ENCODE data around the gene ATP5PB.

Gene ATP5PB

GRCh38 chr1:111446546-111446945 is 2.7 kb upstream of the ATP5PB start:
- in situ Hi-C loops (cut with MboI; ENCODE audit: low sequenced_read_pairs) = no loop called here

- in situ Hi-C loops (cut with MboI; ENCODE audit: low sequenced_read_pairs) = no loop called here
Observed at GRCh38 chr1:111446967-111447892, 2.0 kb upstream of the ATP5PB start.

DNA sequence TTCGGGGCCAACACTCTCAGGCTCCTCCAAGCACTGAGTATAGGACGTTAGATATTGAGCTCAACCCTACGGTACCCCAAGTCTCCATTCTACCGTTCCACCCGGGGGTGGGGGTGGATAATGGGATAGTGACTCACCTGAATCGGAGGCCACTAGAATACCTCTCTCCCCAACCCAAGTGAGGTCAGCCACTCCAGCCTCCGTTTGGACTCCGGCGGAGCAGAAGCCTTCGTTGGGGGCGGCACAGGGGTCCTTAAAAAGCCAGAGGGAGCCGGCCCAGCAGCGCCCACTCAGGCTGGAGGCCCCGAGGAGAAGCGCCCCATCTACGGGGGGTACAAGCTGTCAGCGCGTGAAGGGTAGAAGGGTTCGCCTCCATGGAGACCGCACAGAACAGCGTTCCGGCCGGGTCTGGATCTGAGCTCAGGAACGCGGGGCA is 764 bp upstream of the ATP5PB start:
- in situ Hi-C loops (cut with MboI; ENCODE audit: low sequenced_read_pairs) = no loop called here

DNA sequence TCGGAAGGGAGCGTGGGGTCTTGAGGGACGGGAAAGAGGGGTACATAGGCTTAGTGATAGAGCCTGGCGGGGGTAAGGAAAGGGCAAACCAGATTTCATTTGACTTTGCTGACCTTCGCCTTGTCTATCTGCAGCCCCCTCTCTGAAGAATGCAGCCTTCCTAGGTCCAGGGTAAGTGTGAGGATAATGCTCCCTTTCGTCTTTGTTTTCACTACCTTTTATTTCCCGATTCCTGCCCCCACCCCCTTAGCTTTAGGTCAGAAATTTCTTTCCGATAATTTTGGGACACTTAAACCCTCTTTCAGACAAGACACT is 396 bp downstream of the ATP5PB start:
- in situ Hi-C loops (cut with MboI; ENCODE audit: low sequenced_read_pairs) = no loop called here

DNA sequence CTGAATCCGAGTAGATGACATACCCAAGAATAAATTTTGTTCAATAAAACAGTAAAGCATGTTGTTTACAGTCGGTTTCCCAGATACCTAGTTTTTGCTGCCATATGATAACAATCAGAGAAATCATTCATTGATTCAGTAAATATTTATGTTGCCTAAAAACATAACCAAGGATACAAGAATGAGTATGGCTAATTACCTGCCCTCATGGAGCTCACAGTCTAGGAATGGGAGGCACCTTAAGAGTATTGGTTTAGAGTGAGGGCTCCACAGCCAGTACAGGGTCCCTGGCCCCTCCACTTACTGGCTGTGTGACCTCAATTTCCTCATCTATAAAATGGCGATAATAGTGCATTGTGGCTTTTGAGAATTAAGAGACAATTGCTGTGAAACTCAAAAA is 921 bp downstream of the ATP5PB start:
- in situ Hi-C loops (cut with MboI; ENCODE audit: low sequenced_read_pairs) = no loop called here

DNA sequence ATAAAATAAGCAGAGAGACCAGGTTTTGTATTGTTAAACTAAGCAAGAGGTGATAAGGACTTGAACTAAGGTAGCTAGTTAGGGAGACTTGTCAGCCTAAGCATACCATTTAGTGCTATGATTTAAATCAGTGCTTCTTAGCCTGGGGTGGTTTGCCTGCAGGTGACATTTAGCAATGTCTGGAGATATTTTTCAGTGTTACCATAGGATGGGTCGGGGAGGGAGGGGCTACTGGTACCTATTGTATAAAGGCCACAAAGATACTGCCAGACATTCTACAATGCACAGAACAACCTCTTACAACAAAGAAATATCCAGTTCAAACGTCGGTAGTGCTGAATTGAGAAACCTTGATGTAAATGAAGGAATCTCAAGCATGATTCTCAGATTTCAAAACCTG is 3.3 kb downstream of the ATP5PB start:
- in situ Hi-C loops (cut with MboI; ENCODE audit: low sequenced_read_pairs) = no loop called here

GRCh38 chr1:111453706-111454105 is 4.4 kb downstream of the ATP5PB start:
- in situ Hi-C loops (cut with MboI; ENCODE audit: low sequenced_read_pairs) = no loop called here

GRCh38 chr1:111454859-111455641 is 5.8 kb downstream of the ATP5PB start:
- in situ Hi-C loops (cut with MboI; ENCODE audit: low sequenced_read_pairs) = no loop called here

- in situ Hi-C loops (cut with MboI; ENCODE audit: low sequenced_read_pairs) = no loop called here
Observed at GRCh38 chr1:111455642-111456031, 6.4 kb downstream of the ATP5PB start.

DNA sequence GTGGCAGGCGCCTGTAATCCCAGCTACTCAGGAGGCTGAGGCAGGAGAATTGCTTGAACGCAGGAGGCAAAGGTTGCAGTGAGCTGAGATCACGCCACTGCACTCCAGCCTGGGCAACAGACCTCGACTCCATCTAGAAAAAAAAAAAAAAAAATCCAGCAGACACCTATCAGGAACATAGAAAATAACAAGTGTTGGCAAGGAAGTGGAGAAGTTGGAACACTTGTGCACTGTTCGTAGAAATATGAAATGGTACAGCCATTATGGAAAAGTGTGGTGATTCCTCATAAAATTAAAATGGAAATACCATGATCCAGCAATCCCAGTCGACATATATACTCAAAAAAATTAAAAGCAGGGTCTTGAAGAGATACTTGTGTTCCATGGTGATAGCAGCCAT is 12.5 kb downstream of the ATP5PB start:
- in situ Hi-C loops (cut with MboI; ENCODE audit: low sequenced_read_pairs) = no loop called here

- in situ Hi-C loops (cut with MboI; ENCODE audit: low sequenced_read_pairs) = no loop called here
Observed at GRCh38 chr1:111462370-111463028, 13.2 kb downstream of the ATP5PB start.

DNA sequence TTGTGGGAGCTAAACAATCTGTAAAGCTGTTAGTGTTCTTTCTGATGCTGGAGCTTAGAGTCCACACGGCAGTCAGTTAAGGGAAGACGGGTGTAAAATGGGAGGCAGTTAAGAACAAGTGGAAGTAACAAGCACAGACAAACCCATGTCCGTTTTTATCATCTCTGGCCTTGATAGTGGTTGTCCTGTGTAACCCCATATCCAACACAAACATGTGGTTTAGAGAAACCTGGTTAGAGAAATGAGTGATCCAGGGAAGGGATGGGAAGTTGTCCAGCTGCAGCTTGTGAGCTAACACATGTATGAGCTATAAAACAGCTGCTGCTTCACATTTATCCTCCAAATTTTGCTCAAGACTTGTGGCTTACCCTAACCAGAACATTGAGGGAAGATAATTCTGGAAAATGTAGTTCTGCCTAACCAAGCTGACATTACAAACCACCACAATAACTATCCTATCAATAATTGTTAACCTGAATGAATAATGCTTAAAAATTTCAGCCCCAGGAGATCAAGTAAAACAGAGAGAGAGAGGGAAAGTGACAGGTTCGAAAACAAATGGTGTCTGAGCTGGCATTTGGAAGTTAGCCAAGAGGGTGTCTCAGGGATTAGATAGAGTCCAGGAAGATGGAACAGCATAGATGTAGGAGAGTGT is 13.9 kb downstream of the ATP5PB start:
- in situ Hi-C loops (cut with MboI; ENCODE audit: low sequenced_read_pairs) = no loop called here

- in situ Hi-C loops (cut with MboI; ENCODE audit: low sequenced_read_pairs) = no loop called here
Observed at GRCh38 chr1:111465754-111466153, 16.5 kb downstream of the ATP5PB start.

- in situ Hi-C loops (cut with MboI; ENCODE audit: low sequenced_read_pairs) = no loop called here
Observed at GRCh38 chr1:111466480-111466879, 17.2 kb downstream of the ATP5PB start.

- in situ Hi-C loops (cut with MboI; ENCODE audit: low sequenced_read_pairs) = no loop called here
Observed at GRCh38 chr1:111467865-111468716, 18.8 kb downstream of the ATP5PB start.

- in situ Hi-C loops (cut with MboI; ENCODE audit: low sequenced_read_pairs) = no loop called here
Observed at GRCh38 chr1:111468717-111469100, 19.4 kb downstream of the ATP5PB start.

DNA sequence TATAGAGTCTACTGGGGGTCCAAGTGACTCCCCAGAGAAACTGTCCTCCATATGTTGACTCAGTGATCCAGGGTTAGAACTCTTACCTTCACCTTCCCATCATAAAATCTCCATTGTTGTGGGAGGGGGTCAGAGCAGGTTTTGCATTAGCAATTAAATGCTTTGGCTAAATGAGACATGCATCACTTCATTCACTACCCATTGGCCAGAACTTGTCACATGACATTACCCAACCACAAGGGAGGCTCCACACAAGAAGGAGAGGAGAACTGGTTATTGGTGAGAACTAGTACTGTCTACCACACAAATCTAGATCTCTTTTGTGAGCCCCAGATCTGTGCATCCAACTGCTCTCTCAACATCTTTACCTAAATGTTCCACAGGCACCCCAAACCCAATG is 20.3 kb downstream of the ATP5PB start:
- in situ Hi-C loops (cut with MboI; ENCODE audit: low sequenced_read_pairs) = no loop called here

- in situ Hi-C loops (cut with MboI; ENCODE audit: low sequenced_read_pairs) = no loop called here
Observed at GRCh38 chr1:111470596-111470995, 21.3 kb downstream of the ATP5PB start.

- in situ Hi-C loops (cut with MboI; ENCODE audit: low sequenced_read_pairs) = no loop called here
Observed at GRCh38 chr1:111471012-111471411, 21.7 kb downstream of the ATP5PB start.

- in situ Hi-C loops (cut with MboI; ENCODE audit: low sequenced_read_pairs) = no loop called here
Observed at GRCh38 chr1:111471538-111471937, 22.3 kb downstream of the ATP5PB start.

Data from HL-60/S4 (cell line).